Activated CD4-positive, alpha-beta memory T cell treated with anti-CD3 and anti-CD28 coated beads for 36 hours (primary cell): ENCODE measurements around the gene SIRPA. TPM values are rescaled to one million over a fixed set of nuclear protein-coding genes. Genes with fewer than 3 reads are reported as not detected.
"Not testable (repeated sequence)": the region's sequence is repeated elsewhere in the genome, so short reads cannot be mapped to it uniquely, and the experiment has no call there.

Experiments used
- CTCF ChIA-PET: fragments of 350-600 bp; sonication (Branson Sonifier 250); formaldehyde crosslinking; loops from one replicate; lab custom pipeline; 2021; ENCODE audit warnings: antibody characterized with exemption, inconsistent platforms; lab: Charles Lee
- POLR2A ChIA-PET: fragments of 350-600 bp; sonication (Branson Sonifier 250); formaldehyde crosslinking; loops from one replicate; lab custom pipeline; 2021; ENCODE audit warnings: antibody characterized with exemption; lab: Charles Lee
- DNase-seq: peaks from one replicate; pipeline ENCODE4 v3.0.0-alpha.2; 2020
- H3K27ac Mint-ChIP-seq: one replicate; pipeline ENCODE4 v1.8.0; 2021; ENCODE audit warnings: mixed read lengths
- H3K27me3 Mint-ChIP-seq: one replicate; pipeline ENCODE4 v1.8.0; 2021; ENCODE audit warnings: mixed read lengths
- H3K36me3 Mint-ChIP-seq: one replicate; pipeline ENCODE4 v1.8.0; 2021; ENCODE audit warnings: mixed read lengths
- H3K4me1 Mint-ChIP-seq: one replicate; pipeline ENCODE4 v1.8.0; 2021; ENCODE audit warnings: low read depth, mixed read lengths
- H3K4me3 Mint-ChIP-seq: one replicate; pipeline ENCODE4 v1.8.0; 2021; ENCODE audit warnings: mild to moderate bottlenecking, mixed read lengths
- H3K9me3 Mint-ChIP-seq: one replicate; pipeline ENCODE4 v1.8.0; 2021; ENCODE audit warnings: mixed read lengths
- intact Hi-C: fragments of 100-400 bp; cut with micrococcal nuclease; formaldehyde crosslinking; loops from one replicate; pipeline ENCODE4 v1.15.1; 2023
- total RNA-seq, 2 experiments: library from RNA; stranded (reverse); gene quantifications; one replicate each; pipeline ENCODE4 v1.2.3, GENCODE V29; 2021

Gene SIRPA
- total RNA-seq, 2 experiments from 2014 or later: not detected

DNA sequence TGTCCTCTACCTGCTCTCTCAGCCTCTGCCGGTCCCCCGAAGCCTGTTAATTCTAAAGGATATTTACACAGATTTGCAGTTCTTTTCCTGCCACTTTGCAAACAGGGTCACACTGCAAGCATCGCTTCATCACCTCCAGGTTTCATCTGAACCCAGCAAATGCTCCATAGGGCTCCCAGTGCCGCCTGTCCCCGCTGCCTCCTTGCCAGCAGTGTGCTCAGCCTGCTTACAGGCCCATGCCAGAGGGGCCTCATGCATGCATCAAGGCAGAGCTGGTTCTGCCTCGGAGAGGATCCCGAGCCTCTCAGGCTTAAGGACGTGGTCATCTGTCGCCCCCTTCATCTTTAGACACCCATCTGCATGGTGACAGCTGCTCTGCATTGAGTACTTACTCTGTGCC is 10.5 kb downstream of the SIRPA start:
- Mint-ChIP-seq H3K27me3 (peaks cover 22% of the 10 kb centered on the region), H3K4me3 (no peak overlapping the region), H3K9me3 (no peaks in the 10 kb centered on the region), H3K36me3 (no peaks in the 10 kb centered on the region), H3K27ac (no peak overlapping the region), H3K4me1 (no peaks in the 10 kb centered on the region)
- DNase-seq: no peak
- intact Hi-C loops: no loop called here
- POLR2A ChIA-PET: no interaction called here
- CTCF ChIA-PET: no interaction called here

DNA sequence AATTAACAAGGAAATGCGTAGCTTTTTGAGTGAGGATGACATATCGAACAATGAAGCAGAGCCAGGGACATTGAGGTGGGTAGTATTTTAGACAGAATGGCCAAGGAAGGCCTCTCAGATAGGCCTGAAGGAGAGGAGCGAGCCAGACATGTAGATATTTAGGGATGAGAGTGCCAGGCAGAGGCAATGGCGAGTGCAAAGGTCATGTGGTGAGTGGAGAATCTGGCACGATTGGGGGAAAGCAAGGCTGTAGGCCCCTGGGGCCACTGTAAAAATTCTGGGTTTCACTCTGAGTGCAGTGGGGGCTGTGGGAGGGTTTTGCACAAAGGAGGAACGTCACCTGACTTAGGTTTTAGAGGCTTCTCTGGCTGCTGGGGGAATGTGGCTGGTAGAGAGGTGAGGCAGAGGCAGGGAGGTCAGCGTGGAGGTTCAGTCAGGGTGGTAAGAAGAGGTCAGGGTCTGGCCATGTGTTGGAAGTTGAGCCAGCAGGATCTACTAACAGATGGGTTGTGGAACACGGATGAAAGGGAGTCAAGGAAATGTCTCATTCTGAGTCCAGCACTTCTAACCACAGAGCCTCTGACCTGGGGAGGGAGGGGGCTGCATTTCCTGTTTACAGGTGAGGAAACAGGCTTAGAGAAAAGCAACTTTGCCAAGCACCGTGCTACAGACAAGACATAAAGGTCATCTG is 11.3 kb downstream of the SIRPA start:
- no peak for DNase-seq
- POLR2A ChIA-PET: no interaction called here
- H3K36me3 Mint-ChIP-seq: no peaks in the 10 kb centered on the region
- intact Hi-C loops: no loop called here
- H3K27me3 Mint-ChIP-seq: peaks cover 20% of the 10 kb centered on the region
- CTCF ChIA-PET: no interaction called here
- no peaks in the 10 kb centered on the region for H3K9me3 Mint-ChIP-seq
- no peak overlapping the region for H3K4me3 Mint-ChIP-seq
- H3K27ac Mint-ChIP-seq: no peak overlapping the region
- H3K4me1 Mint-ChIP-seq: no peaks in the 10 kb centered on the region

DNA sequence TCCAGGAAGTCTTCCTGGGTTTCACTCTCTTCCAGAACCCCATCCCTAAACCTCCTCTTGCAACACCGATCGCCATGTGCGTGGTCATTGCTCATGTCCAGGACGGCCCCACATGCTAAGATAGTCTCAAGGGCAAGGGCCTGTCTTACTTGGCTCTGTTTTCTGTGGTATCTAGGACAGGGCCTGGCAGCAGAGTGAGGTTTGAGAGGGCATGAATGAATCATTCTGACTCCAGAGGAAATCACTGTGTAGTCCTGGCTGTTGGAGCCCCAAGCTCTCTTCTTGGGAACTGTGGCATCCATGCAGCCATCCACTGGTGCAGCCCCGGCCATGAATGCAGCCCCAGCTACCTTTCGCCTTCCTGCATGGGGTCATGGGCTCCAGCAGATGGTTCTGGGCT is 12.4 kb downstream of the SIRPA start:
- ChIA-PET CTCF (no interaction called here), POLR2A (no interaction called here)
- Mint-ChIP-seq H3K27me3 (peaks cover 17% of the 10 kb centered on the region), H3K36me3 (no peaks in the 10 kb centered on the region), H3K27ac (no peak overlapping the region), H3K4me3 (no peak overlapping the region), H3K9me3 (no peaks in the 10 kb centered on the region), H3K4me1 (no peaks in the 10 kb centered on the region)
- intact Hi-C loops: no loop called here
- no peak for DNase-seq

DNA sequence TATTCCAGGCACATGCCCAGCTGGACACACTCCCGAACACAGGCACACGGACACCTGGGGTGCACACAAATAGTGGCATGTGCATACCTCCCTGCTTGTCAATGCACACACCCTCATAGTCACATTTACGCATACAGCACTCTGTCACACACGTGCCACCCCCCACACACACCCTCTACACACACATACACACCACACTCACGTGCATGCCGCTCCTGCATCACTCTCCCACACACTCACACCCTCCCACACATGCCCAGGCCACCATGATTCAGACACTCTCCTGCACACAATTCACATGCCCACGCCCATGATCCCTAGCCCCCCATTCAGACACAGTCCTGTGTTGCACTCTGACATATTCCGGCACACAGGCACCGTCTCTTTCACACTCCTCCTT is 13.0 kb downstream of the SIRPA start:
- Mint-ChIP-seq H3K4me3 (no peak overlapping the region), H3K4me1 (no peaks in the 10 kb centered on the region), H3K27ac (no peak overlapping the region), H3K27me3 (peaks cover 14% of the 10 kb centered on the region), H3K36me3 (no peaks in the 10 kb centered on the region), H3K9me3 (no peaks in the 10 kb centered on the region)
- intact Hi-C loops: no loop called here
- POLR2A ChIA-PET: no interaction called here
- CTCF ChIA-PET: no interaction called here
- no peak for DNase-seq

DNA sequence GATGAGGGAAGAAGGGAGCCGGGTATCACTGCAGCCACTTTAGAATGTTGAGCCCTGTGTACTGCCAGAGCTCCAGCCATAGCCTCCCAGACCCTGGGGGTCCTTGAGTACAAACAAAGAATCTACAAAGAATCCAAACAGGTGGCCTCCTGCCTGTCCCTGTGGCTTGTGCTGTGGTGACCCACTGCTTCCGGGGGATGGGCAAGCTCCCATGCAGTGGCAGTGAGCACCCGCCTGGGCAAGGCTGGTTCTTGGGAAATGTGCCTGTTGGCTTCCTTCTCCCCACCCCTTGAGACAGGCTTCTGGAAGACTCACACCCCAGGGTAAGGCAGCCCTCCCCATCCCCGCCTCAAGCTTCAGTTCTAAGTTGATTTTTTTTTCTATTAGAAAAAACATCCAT is 13.9 kb downstream of the SIRPA start:
- H3K4me1 Mint-ChIP-seq: no peaks in the 10 kb centered on the region
- POLR2A ChIA-PET: no interaction called here
- CTCF ChIA-PET: no interaction called here
- no peak overlapping the region for H3K27ac Mint-ChIP-seq
- H3K4me3 Mint-ChIP-seq: no peak overlapping the region
- no peaks in the 10 kb centered on the region for H3K36me3 Mint-ChIP-seq
- intact Hi-C loops: no loop called here
- peaks cover 11% of the 10 kb centered on the region for H3K27me3 Mint-ChIP-seq
- no peak for DNase-seq
- no peaks in the 10 kb centered on the region for H3K9me3 Mint-ChIP-seq

DNA sequence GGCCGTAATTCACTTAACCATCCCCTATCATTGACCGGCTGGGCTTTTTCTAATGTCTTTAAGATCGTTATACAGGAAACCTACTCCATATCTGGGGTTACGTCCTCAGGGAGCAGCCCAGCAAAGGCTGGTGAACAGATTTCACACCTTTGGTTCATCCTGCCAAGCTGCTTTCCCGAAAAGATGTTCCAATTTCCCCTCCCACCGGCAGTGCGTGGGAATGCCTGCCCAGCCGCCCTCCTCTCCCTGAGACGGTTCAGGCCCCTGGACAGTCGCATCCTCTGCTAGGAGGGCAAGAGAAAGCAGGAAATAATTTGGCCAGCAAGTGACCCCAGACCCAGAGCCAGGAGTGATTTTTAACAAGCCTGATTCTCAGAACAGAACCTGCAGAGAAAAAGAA is 16.3 kb downstream of the SIRPA start:
- ChIA-PET POLR2A (no interaction called here), CTCF (no interaction called here)
- H3K36me3 Mint-ChIP-seq: no peaks in the 10 kb centered on the region
- DNase-seq: no peak
- intact Hi-C loops: no loop called here
- H3K4me1 Mint-ChIP-seq: no peaks in the 10 kb centered on the region
- H3K27ac Mint-ChIP-seq: no peak overlapping the region
- H3K9me3 Mint-ChIP-seq: no peaks in the 10 kb centered on the region
- peaks cover 11% of the 10 kb centered on the region for H3K27me3 Mint-ChIP-seq
- H3K4me3 Mint-ChIP-seq: no peak overlapping the region

DNA sequence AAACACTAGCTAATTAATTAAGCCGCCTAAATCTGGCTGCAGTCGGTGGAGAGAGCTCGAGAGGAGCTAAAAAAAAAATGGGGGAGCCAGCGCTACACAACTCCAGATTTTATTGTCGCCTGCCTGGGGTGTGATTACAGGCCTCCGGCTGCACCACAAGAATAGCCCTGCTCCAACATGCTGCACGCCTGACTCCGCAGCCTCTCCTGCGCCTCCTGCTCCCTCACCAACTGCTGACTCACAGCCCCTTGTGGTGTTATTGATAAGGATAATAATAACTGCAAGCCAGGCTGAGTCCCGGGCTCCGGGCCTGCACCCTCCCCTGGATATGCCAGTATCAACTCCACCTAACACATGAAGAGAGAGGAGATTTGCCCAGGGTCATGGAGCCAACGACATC is 16.8 kb downstream of the SIRPA start:
- Mint-ChIP-seq H3K36me3 (no peaks in the 10 kb centered on the region), H3K9me3 (no peaks in the 10 kb centered on the region), H3K4me3 (no peak overlapping the region), H3K4me1 (no peaks in the 10 kb centered on the region), H3K27ac (no peak overlapping the region), H3K27me3 (peaks cover 9% of the 10 kb centered on the region)
- CTCF ChIA-PET: no interaction called here
- intact Hi-C loops: no loop called here
- DNase-seq: no peak
- POLR2A ChIA-PET: no interaction called here

DNA sequence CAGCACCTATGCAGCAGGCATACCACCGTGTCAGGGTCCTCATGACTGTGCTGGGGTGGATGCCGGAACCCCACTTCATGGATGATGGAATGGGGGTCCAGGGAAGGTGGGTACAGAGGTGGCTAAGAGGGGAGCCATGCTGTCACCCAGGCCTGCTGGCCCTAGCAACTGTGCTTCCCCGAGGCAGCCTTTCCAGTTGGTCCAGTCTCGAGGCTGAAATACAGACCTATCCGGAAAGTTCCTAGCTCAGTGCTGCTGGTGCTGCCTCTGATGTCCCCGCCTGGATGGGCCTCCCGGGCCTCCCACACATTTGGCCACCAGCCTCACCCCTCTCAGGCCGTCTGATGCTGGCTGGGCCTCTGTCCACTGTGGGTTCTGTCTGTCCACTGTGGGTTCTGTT is 17.4 kb downstream of the SIRPA start:
- POLR2A ChIA-PET: no interaction called here

DNA sequence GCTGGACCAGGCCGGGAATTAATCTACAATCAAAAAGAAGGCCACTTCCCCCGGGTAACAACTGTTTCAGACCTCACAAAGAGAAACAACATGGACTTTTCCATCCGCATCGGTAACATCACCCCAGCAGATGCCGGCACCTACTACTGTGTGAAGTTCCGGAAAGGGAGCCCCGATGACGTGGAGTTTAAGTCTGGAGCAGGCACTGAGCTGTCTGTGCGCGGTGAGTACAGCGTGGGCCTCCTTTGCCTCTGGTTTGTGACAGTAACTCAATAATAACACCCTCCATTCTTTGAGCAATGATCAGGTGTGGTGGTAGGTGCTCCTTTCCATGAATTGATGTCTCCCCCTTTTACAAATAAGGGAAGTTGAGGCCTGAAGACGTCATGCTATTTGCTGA is 20.0 kb downstream of the SIRPA start:
- H3K4me3 Mint-ChIP-seq, DNase-seq, CTCF ChIA-PET, H3K4me1 Mint-ChIP-seq, H3K27me3 Mint-ChIP-seq, POLR2A ChIA-PET, H3K9me3 Mint-ChIP-seq, H3K27ac Mint-ChIP-seq, H3K36me3 Mint-ChIP-seq, intact Hi-C loops: not testable (repeated sequence)

More for the DNA sequence above, 17.4 kb downstream of the SIRPA start:
- no peaks in the 10 kb centered on the region for H3K4me1 Mint-ChIP-seq
- no peaks in the 10 kb centered on the region for H3K9me3 Mint-ChIP-seq
- intact Hi-C loops: no loop called here
- H3K36me3 Mint-ChIP-seq: no peaks in the 10 kb centered on the region
- H3K27ac Mint-ChIP-seq: no peak overlapping the region
- no peak overlapping the region for H3K4me3 Mint-ChIP-seq
- peaks cover 9% of the 10 kb centered on the region for H3K27me3 Mint-ChIP-seq
- CTCF ChIA-PET: no interaction called here
- DNase-seq: no peak

DNA sequence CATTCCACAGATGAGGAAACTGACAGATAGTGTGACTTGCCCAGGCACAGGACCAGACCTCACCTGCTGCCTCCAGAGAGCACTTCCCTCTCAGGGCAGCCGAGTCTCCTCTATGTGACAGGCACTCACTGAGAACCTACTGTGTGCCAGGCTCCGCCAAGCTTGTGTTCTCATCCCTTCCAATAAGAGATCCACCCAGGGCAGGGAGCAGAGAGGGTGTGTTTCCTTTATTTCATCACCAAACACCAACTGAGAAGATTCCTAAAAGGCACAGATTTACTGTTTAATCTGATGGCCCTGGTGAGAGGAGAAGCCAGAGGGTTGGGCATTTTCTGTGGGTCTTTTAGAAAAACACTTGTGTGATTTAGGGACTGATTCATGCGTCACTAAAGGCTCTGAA is 20.5 kb downstream of the SIRPA start:
- DNase-seq: no peak
- Mint-ChIP-seq H3K27me3 (no peaks in the 10 kb centered on the region), H3K4me1 (no peaks in the 10 kb centered on the region), H3K4me3 (no peak overlapping the region), H3K9me3 (no peaks in the 10 kb centered on the region), H3K27ac (no peak overlapping the region), H3K36me3 (no peaks in the 10 kb centered on the region)
- ChIA-PET POLR2A (no interaction called here), CTCF (no interaction called here)
- intact Hi-C loops: no loop called here

DNA sequence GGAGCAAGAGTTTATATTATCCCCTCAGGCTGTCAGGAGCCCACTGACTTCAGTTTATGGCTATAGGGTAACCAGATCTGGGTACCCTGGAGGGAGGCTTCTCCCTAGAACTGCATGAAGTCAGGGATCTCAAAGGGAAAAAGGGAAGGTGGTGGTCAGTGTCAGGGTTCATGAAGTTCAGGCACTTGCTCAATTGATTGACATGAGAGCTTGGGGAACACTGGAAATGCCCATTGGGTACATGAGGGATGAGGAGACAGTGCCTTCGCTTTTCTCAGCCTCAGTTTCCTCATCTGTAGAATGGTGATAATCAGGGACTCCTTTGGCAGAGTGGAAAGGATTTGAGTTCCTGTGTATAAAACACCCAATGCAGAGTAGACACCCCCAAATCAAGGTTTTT is 22.6 kb downstream of the SIRPA start:
- no peak overlapping the region for H3K27ac Mint-ChIP-seq
- no peaks in the 10 kb centered on the region for H3K36me3 Mint-ChIP-seq
- CTCF ChIA-PET: no interaction called here
- intact Hi-C loops: no loop called here
- H3K4me1 Mint-ChIP-seq: no peaks in the 10 kb centered on the region
- no peaks in the 10 kb centered on the region for H3K9me3 Mint-ChIP-seq
- no peak overlapping the region for H3K4me3 Mint-ChIP-seq
- DNase-seq: no peak
- POLR2A ChIA-PET: no interaction called here
- H3K27me3 Mint-ChIP-seq: no peaks in the 10 kb centered on the region

DNA sequence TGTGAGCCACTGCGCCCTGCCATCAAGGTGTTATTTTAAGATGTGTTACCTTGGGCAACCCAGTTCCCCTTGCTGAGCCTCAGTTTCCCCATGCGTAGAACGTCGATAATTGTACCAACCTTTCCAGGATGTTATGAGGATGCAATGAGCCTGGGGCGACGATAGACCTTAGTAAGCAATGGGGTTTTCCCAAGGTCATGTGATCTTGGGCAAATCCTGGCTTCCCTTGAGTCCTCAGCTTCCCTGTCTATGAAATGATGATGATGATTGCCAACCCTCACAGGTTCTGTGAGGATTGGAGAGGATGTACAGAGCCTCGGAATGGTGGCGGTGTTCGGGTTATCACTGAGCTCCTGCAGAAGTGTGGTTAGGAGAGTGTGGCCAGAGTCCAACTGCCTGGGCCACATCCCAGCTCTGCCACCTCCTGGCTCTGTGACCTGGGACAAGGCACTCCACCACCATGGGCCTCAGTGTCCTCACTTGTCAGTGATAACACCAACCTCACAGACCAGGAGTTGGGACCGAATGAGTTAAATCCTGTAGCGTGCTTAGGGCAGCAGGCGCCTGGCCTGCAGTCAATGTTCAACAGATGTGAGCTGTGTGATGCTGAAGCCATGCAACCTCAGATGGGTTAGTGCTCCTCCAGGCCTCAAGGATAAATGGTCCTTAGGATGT is 23.4 kb downstream of the SIRPA start:
- no peak overlapping the region for H3K4me3 Mint-ChIP-seq
- no peaks in the 10 kb centered on the region for H3K36me3 Mint-ChIP-seq
- CTCF ChIA-PET: no interaction called here
- no peaks in the 10 kb centered on the region for H3K27me3 Mint-ChIP-seq
- no peak overlapping the region for H3K27ac Mint-ChIP-seq
- POLR2A ChIA-PET: no interaction called here
- H3K4me1 Mint-ChIP-seq: no peaks in the 10 kb centered on the region
- DNase-seq: no peak
- intact Hi-C loops: no loop called here
- no peaks in the 10 kb centered on the region for H3K9me3 Mint-ChIP-seq

DNA sequence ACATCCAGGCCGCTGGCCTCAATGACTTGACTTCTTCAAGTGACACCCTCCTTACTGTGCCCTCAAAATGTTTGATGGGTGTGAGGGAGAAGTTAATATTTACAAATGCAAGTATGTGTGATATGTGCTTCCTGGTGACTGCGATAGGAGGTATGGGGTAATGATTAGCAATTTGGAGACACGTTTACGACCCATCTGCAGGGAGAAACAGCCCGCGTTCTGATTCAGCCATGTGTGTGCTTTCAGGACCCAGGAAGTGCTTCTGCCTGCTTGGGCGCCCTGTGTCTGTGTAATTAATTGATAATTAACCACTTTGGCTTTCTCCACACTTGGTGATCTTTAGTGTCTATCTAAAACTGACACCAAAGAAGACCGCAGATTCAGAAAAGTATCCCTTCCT is 25.0 kb downstream of the SIRPA start:
- Mint-ChIP-seq H3K9me3 (no peaks in the 10 kb centered on the region), H3K27ac (no peak overlapping the region), H3K27me3 (no peaks in the 10 kb centered on the region), H3K4me3 (no peak overlapping the region), H3K4me1 (no peaks in the 10 kb centered on the region), H3K36me3 (no peaks in the 10 kb centered on the region)
- intact Hi-C loops: no loop called here
- CTCF ChIA-PET: no interaction called here
- POLR2A ChIA-PET: no interaction called here
- DNase-seq: no peak
